AG04450 (cell line): ENCODE results near the gene FOXO3. TPM values are rescaled to one million over a fixed set of nuclear protein-coding genes. Genes with fewer than 3 reads are reported as not detected.

Experiments used
- CTCF ChIA-PET: fragments of 300-600, 350-600 bp; formaldehyde crosslinking; extraction: SDS; loops from one replicate; lab custom pipeline; 2022; ENCODE audit warnings: antibody characterized with exemption, inconsistent platforms; lab: Charles Lee
- POLR2A ChIA-PET: fragments of 350-600 bp; formaldehyde crosslinking; extraction: SDS; loops from one replicate; lab custom pipeline; 2021; ENCODE audit warnings: antibody characterized with exemption, inconsistent platforms; lab: Yijun Ruan, JAX
- DNase-seq: peaks from one replicate; pipeline ENCODE4 v3.0.0-alpha.2; 2011; ENCODE audit warnings: low read depth, low spot score
- H3K27ac ChIP-seq: one replicate; pipeline ENCODE4 v1.5.1; 2012; ENCODE audit warnings: low read depth, low read length, control low read depth
- H3K27me3 ChIP-seq: one replicate; pipeline ENCODE4 v1.6.0; 2012; ENCODE audit warnings: low read length; ENCODE audit not compliant: control insufficient read depth, insufficient read depth
- H3K4me3 ChIP-seq: 2 replicates; pipeline ENCODE4 v1.5.1; 2011; ENCODE audit warnings: mild to moderate bottlenecking, low read depth, low read length, control low read depth
- H3K9me3 ChIP-seq: 2 replicates; pipeline ENCODE4 v1.5.1; 2012; ENCODE audit warnings: low read length; ENCODE audit not compliant: control insufficient read depth, insufficient read depth
- polyA plus RNA-seq: library from polyadenylated mRNA; depleted of rRNA; stranded (reverse); fragments of >200 nt; gene quantifications from 2 replicates; pipeline ENCODE4 v1.2.3, GENCODE V29; 2011
- TF ChIP-seq, protein P1 (sequence below): IDR thresholded peaks from 2 replicates; pipeline ENCODE4 v1.5.1; 2011; ENCODE audit warnings: low read depth, low read length, control low read depth, inconsistent platforms

The FOXO3 gene
- polyA plus RNA-seq, 1 experiment: 32.7 TPM

DNA sequence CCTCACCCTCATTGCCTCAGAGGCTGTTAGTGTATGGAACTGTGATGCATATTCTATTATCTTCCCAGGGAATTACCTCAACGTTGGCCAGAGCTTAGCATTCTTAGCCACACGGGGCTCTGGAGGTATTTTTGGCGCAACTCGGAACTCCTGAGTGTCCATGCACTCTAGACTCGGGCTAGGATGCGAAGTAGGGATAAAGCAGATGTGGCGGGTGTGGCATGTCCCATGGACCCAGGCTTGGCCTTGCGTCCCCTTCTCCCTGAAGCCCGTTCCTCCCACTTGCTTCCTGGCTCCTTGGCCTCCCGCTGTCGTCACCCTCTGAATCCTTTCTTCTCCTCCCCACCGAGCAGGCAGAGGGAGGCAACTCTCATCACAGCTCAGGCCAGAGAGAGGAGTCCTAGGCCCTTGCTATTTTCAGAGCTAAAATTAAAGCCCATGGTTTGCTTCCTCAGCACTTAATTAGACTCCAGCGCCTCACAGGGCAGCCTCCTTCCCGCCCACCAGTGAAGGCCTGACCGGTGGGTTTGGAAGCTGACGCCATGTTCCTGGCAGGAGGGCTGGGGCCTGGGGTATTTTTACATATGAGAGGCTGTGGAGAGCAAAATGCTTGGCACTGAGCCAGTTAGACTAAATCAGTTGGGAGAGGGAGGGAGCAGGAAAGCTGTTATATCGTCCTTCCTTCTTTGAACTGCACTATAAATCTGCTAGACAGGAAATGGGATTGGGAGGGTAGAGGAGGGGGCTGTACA, 138.7 kb downstream of the FOXO3 start:
- H3K9me3 ChIP-seq: peaks cover 13% of the 10 kb centered on the region
- H3K27me3 ChIP-seq: no peaks in the 10 kb centered on the region
- no peak overlapping the region for H3K4me3 ChIP-seq
- CTCF ChIA-PET: no interaction called here
- DNase-seq: no peak
- TF ChIP-seq, protein P1, sequence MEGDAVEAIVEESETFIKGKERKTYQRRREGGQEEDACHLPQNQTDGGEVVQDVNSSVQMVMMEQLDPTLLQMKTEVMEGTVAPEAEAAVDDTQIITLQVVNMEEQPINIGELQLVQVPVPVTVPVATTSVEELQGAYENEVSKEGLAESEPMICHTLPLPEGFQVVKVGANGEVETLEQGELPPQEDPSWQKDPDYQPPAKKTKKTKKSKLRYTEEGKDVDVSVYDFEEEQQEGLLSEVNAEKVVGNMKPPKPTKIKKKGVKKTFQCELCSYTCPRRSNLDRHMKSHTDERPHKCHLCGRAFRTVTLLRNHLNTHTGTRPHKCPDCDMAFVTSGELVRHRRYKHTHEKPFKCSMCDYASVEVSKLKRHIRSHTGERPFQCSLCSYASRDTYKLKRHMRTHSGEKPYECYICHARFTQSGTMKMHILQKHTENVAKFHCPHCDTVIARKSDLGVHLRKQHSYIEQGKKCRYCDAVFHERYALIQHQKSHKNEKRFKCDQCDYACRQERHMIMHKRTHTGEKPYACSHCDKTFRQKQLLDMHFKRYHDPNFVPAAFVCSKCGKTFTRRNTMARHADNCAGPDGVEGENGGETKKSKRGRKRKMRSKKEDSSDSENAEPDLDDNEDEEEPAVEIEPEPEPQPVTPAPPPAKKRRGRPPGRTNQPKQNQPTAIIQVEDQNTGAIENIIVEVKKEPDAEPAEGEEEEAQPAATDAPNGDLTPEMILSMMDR: no peak
- POLR2A ChIA-PET: no interaction called here
- no peak overlapping the region for H3K27ac ChIP-seq

DNA sequence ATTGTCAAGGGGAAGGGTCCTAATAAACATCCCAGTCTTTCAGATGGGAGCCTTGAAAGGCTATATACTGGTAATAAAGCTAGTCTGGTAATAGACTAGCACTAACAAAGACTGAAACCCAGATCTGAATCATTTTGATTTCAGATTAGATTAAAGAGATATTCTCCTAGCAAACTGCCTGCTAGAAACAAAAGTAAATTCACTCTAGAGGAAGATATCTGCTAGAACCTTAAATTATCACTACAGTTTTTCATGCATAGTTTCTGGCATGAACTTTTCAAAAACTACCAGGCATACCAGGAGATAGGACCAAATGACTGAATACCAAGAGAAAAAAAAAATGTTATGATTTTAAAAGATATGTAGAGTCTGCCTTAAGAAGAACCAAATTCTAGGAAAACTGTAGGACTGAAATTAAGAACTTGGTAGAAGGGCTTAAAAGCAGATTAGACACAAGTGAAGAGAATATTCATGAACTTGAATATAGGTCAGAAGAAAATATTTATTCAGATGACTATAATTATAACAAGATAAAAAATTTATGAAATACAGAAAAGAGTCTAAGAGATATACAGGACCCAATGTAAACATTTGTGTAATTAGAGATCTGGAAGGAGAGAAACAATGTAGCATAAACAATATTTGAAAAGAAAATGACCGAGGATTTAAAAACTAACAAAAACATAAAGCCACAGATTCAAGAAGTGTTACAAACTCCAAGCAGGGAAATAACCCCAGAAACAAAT, 141.6 kb downstream of the FOXO3 start:
- H3K27me3 ChIP-seq: no peaks in the 10 kb centered on the region
- no peak overlapping the region for H3K27ac ChIP-seq
- H3K9me3 ChIP-seq: peaks cover 13% of the 10 kb centered on the region
- H3K4me3 ChIP-seq: no peak overlapping the region
- ChIA-PET POLR2A (no interaction called here), CTCF (no interaction called here)
- TF ChIP-seq, protein P1: no peak
- no peak for DNase-seq

DNA sequence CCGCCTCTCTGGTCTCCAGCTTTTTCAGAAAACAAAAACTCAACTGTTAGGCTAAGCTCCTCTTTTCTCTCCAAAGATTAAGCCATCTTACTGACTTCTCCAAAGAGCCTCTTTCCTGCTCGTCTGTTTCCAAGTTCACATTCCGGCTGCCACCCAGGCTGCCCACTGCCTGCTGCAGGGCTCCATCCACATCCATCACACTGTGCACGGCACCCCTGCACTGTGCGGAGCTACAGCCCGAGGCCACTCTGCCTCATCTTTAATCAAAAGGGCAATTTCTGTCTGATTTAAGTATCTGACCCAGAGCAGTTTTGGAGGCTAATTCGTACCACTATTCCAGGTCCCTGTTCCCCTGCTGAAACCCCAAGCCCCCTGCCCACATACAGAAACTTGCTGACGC, 145.9 kb downstream of the FOXO3 start:
- TF ChIP-seq, protein P1: no peak
- Histone ChIP-seq H3K27me3 (no peaks in the 10 kb centered on the region), H3K27ac (no peak overlapping the region), H3K9me3 (peaks cover 7% of the 10 kb centered on the region), H3K4me3 (no peak overlapping the region)
- CTCF ChIA-PET: interaction anchor here (0.8 kb wide), 1 partner anchor 8 kb away, joined by 3 read pairs; no protein-coding TSS in a partner anchor
- POLR2A ChIA-PET: no interaction called here
- DNase-seq: no peak

DNA sequence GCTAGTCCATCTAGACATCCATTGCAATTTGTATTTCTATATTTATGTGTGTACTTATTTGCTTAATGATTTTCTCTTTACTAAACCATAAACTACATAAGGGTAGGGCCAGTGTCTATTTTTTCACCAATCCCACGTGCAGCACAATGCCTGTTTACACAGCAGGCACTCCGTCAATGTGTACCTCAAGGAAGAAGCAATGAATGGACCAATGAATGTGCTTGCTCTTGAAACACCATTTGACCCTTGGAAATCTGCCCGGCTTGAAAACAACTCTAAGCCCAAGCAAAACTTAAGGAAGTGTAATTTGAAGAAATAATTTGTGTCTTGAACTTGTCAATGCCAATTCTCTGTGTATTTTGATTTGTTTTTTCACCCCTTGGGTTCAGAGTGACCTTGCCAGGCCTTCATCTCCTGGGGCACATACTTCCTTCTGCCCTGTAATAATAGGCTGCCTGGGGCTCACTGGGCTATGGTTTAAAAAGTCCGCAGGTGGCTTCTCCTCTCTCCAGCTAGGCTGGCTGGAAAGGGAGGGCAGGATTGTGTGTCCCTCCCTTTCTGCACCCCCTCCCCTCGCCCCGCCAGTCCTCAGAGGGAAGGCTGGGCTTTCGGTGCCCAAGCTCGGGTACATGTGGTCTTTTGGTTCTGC, 146.7 kb downstream of the FOXO3 start:
- POLR2A ChIA-PET: no interaction called here
- H3K27me3 ChIP-seq: no peaks in the 10 kb centered on the region
- H3K4me3 ChIP-seq: no peak overlapping the region
- peaks cover 4% of the 10 kb centered on the region for H3K9me3 ChIP-seq
- DNase-seq: no peak
- H3K27ac ChIP-seq: no peak overlapping the region
- CTCF ChIA-PET: no interaction called here
- TF ChIP-seq, protein P1: no peak
